Mucosa of rectum (tissue), 2 donors: ENCODE data around the gene CACNB4.

Experiments
- H3K27ac ChIP-seq, 2 donors: one replicate each; pipeline ENCODE4 v1.7.0; 2013; ENCODE audit warnings: inconsistent platforms in 2 of 2, low read depth in 2 of 2, low read length in 2 of 2
- H3K27me3 ChIP-seq, 2 donors: one replicate each; pipeline ENCODE4 v1.7.0; 2013; ENCODE audit warnings: low read length in 2 of 2; ENCODE audit not compliant: control insufficient read depth in 2 of 2, insufficient read depth in 2 of 2
- H3K36me3 ChIP-seq, 2 donors: one replicate each; pipeline ENCODE4 v1.7.0; 2013; ENCODE audit warnings: low read length in 2 of 2; ENCODE audit not compliant: control insufficient read depth in 2 of 2, insufficient read depth in 2 of 2
- H3K4me1 ChIP-seq, 2 donors: one replicate each; pipeline ENCODE4 v1.7.0; 2013; ENCODE audit warnings: low read length in 2 of 2, mild to moderate bottlenecking in 1 of 2; ENCODE audit not compliant: control insufficient read depth in 2 of 2, insufficient read depth in 2 of 2
- H3K4me3 ChIP-seq, 2 donors: one replicate each; pipeline ENCODE4 v1.7.0; 2013; ENCODE audit warnings: low read length in 2 of 2
- H3K9ac ChIP-seq, 2 donors: one replicate each; pipeline ENCODE4 v1.7.0; 2013; ENCODE audit warnings: low read length in 2 of 2, low read depth in 1 of 2, mild to moderate bottlenecking in 1 of 2
- H3K9me3 ChIP-seq, 2 donors: one replicate each; pipeline ENCODE4 v1.7.0; 2013; ENCODE audit warnings: low read length in 2 of 2; ENCODE audit not compliant: control insufficient read depth in 2 of 2
- donor health status: healthy.
- donor health status: Normal muscosa, but diverticular disease.

CACNB4 gene

GRCh38 chr2:152106464-152106863, 7.6 kb upstream of the CACNB4 start:
- no peak overlapping the region for H3K9ac ChIP-seq
- no peaks in the 10 kb centered on the region for H3K4me1 ChIP-seq
- no peaks in the 10 kb centered on the region for H3K9me3 ChIP-seq
- no peak overlapping the region for H3K4me3 ChIP-seq
- peaks cover under 1 to 1% of the 10 kb centered on the region in 2 donors for H3K27me3 ChIP-seq
- H3K27ac ChIP-seq: no peak overlapping the region
- H3K36me3 ChIP-seq: no peaks in the 10 kb centered on the region

DNA sequence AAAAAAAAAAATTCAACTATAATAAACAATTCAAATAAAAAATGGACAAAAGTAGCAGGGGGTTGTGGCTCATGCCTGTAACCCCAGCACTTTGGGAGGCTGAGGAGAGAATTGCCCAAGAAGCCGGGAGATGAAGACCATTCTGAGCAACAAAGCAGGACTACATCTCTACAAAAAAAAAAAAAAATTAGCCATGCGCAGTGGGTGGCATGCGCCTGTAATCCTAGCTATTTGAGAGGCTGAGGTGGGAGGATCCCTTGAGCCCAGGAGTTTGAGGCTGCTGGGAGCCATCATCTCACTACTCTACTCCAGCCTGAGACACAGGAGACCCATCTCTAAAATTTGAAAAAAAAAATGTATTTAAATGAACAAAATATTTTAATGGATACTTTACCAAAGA, 4.4 kb upstream of the CACNB4 start:
- no peak overlapping the region for H3K4me3 ChIP-seq
- peaks cover 20 to 27% of the 10 kb centered on the region in 2 donors for H3K27me3 ChIP-seq
- H3K9me3 ChIP-seq: no peaks in the 10 kb centered on the region
- H3K4me1 ChIP-seq: peaks cover 5 to 8% of the 10 kb centered on the region in 2 donors
- no peaks in the 10 kb centered on the region for H3K36me3 ChIP-seq
- no peak overlapping the region for H3K9ac ChIP-seq
- H3K27ac ChIP-seq: no peak overlapping the region

DNA sequence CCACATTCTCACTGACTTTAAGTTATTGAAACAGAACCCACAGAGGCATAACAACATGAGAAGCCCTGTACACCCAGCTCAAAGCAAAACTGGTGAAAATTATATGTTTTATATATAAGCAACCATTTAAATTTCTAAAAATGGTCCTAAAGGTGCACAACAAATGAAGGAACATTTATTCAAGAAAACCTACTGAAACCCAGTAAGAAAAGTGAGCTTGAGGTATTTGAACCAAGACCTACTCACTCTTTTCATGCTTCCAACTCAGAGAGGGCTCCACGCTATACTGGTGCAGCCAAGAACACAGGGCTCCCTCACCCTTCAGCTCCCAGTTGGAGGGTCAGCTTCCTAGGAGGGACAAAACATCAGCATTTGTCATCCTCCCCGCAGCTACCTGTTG, 2.1 kb upstream of the CACNB4 start:
- Histone ChIP-seq H3K27ac (no peak overlapping the region), H3K9ac (no peak overlapping the region), H3K4me3 (no peak overlapping the region), H3K4me1 (peaks cover 9 to 14% of the 10 kb centered on the region in 2 donors), H3K27me3 (peaks cover 27 to 31% of the 10 kb centered on the region in 2 donors), H3K36me3 (no peaks in the 10 kb centered on the region), H3K9me3 (no peaks in the 10 kb centered on the region)

GRCh38 chr2:152099367-152100050, 665 bp upstream of the CACNB4 start:
- H3K9ac ChIP-seq: no peak overlapping the region
- H3K36me3 ChIP-seq: no peaks in the 10 kb centered on the region
- no peak overlapping the region for H3K27ac ChIP-seq
- peaks cover 9 to 14% of the 10 kb centered on the region in 2 donors for H3K4me1 ChIP-seq
- H3K27me3 ChIP-seq: peaks cover 27 to 37% of the 10 kb centered on the region in 2 donors
- peak overlapping the region; percentile 55 to 69 for H3K4me3 ChIP-seq
- no peaks in the 10 kb centered on the region for H3K9me3 ChIP-seq

DNA sequence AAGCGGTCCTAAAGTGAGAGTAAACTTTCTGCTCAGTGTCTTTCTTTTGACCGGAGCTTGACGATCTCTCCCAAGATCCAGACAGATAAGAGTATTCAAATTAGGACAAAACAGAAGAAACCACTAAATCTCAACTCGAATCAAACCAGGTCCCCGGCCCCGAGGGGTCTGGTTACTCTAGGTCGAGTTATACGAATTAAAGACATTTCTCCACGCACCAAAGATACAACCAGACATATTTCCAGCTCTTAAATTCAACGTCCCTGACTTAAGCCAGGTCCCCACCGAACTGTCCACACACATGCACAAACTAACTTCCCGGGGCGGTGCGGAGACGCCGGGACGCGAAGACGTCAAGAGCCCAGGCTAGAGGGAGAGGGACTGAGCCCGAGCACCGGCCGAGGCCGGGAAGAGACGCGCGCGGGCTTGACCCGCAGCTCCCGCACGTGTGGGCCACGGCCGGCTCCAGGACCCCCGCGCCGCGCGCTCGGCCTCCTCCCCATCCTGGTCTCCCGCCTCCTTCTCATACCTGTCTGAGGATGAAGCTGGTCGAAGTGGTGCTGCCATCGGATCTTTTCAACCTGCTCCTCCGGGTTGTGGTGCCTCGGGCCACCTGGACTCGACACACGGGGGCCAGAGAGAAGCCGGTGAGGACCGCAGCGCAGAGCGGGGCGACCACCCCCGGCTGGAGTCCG, 896 bp downstream of the CACNB4 start:
- no peaks in the 10 kb centered on the region for H3K9me3 ChIP-seq
- no peak overlapping the region for H3K27ac ChIP-seq
- H3K27me3 ChIP-seq: peaks cover 27 to 37% of the 10 kb centered on the region in 2 donors
- peak overlapping the region; percentile 55 to 69 for H3K4me3 ChIP-seq
- no peak overlapping the region for H3K9ac ChIP-seq
- H3K36me3 ChIP-seq: no peaks in the 10 kb centered on the region
- H3K4me1 ChIP-seq: peaks cover 9 to 14% of the 10 kb centered on the region in 2 donors

- Histone ChIP-seq H3K27ac (no peak overlapping the region), H3K4me1 (peaks cover 9 to 14% of the 10 kb centered on the region in 2 donors), H3K9ac (no peak overlapping the region), H3K9me3 (no peaks in the 10 kb centered on the region), H3K4me3 (peak overlapping the region; percentile 55 to 69), H3K36me3 (no peaks in the 10 kb centered on the region), H3K27me3 (peaks cover 27 to 37% of the 10 kb centered on the region in 2 donors)
Observed at GRCh38 chr2:152097290-152097800, 1.5 kb downstream of the CACNB4 start.

- H3K4me3 ChIP-seq: no peak overlapping the region
- H3K36me3 ChIP-seq: no peaks in the 10 kb centered on the region
- peaks cover 19 to 24% of the 10 kb centered on the region in 2 donors for H3K27me3 ChIP-seq
- H3K27ac ChIP-seq: no peak overlapping the region
- H3K4me1 ChIP-seq: peaks cover 9 to 14% of the 10 kb centered on the region in 2 donors
- H3K9ac ChIP-seq: no peak overlapping the region
- no peaks in the 10 kb centered on the region for H3K9me3 ChIP-seq
Observed at GRCh38 chr2:152095146-152095545, 3.7 kb downstream of the CACNB4 start.

GRCh38 chr2:152094014-152094413, 4.8 kb downstream of the CACNB4 start:
- Histone ChIP-seq H3K9ac (no peak overlapping the region), H3K4me3 (no peak overlapping the region), H3K27me3 (peaks cover 9 to 13% of the 10 kb centered on the region in 2 donors), H3K4me1 (peaks cover 6 to 7% of the 10 kb centered on the region in 2 donors), H3K36me3 (no peaks in the 10 kb centered on the region), H3K27ac (no peak overlapping the region), H3K9me3 (no peaks in the 10 kb centered on the region)

- Histone ChIP-seq H3K27ac (no peak overlapping the region), H3K9ac (no peak overlapping the region), H3K4me3 (no peak overlapping the region), H3K27me3 (peaks cover 7 to 10% of the 10 kb centered on the region in 2 donors), H3K36me3 (no peaks in the 10 kb centered on the region), H3K4me1 (peaks cover 5 to 6% of the 10 kb centered on the region in 2 donors), H3K9me3 (no peaks in the 10 kb centered on the region)
Observed at GRCh38 chr2:152093464-152093863, 5.4 kb downstream of the CACNB4 start.

- H3K4me1 ChIP-seq: no peaks in the 10 kb centered on the region
- no peak overlapping the region for H3K4me3 ChIP-seq
- H3K36me3 ChIP-seq: no peaks in the 10 kb centered on the region
- no peak overlapping the region for H3K27ac ChIP-seq
- H3K9me3 ChIP-seq: no peaks in the 10 kb centered on the region
- H3K9ac ChIP-seq: no peak overlapping the region
- peaks cover 0 to 6% of the 10 kb centered on the region in 2 donors for H3K27me3 ChIP-seq
Observed at GRCh38 chr2:152092095-152092494, 6.7 kb downstream of the CACNB4 start.
